K562 (cell line): Measurements from ENCODE around the gene ZGLP1. TPM values are rescaled to one million over a fixed set of nuclear protein-coding genes. Genes with fewer than 3 reads are reported as not detected.

Experiments
- ATF1 ChIP-seq, 2 experiments: fragments of 450-650 bp in 1 of 2; IDR thresholded peaks; 2 replicates each; pipeline ENCODE4 v1.6.1; 2016; ENCODE audit warnings: missing compliant biosample characterization in 1 of 2, missing genetic modification characterization in 1 of 2
- DLX4 ChIP-seq: fragments of 250-450 bp; sonication (Bioruptor Pico); IDR thresholded peaks from 2 replicates; pipeline ENCODE4 v1.6.1; 2021; ENCODE audit warnings: mild to moderate bottlenecking
- ELF1 ChIP-seq: fragments of 200-800 bp; sonication (Bioruptor generic); IDR thresholded peaks from 2 replicates; pipeline ENCODE4 v1.6.1; 2016; ENCODE audit warnings: missing genetic modification characterization, missing compliant biosample characterization
- ERF ChIP-seq: fragments of 450-650 bp; formaldehyde crosslinking; IDR thresholded peaks from 2 replicates; pipeline ENCODE4 v1.4.0; 2020; ENCODE audit warnings: mild to moderate bottlenecking, mixed read lengths
- ETS2 ChIP-seq: IDR thresholded peaks from 2 replicates; pipeline ENCODE4 v1.6.1; 2016; ENCODE audit warnings: borderline replicate concordance, missing genetic modification characterization, mild to moderate bottlenecking, moderate library complexity, missing compliant biosample characterization; ENCODE audit not compliant: poor library complexity, severe bottlenecking
- FOS ChIP-seq: IDR thresholded peaks from 3 replicates; pipeline ENCODE4 v1.6.1; 2011; ENCODE audit not compliant: insufficient read length; ENCODE audit errors: extremely low read depth
- GABPB2 ChIP-seq: fragments of 250-450 bp; sonication (Bioruptor Pico); conservative IDR thresholded peaks from 2 replicates; pipeline ENCODE4 v1.5.1; 2021; ENCODE audit warnings: mild to moderate bottlenecking
- KDM5B ChIP-seq: fragments of 200-600 bp; sonication (generic); IDR thresholded peaks from 2 replicates; pipeline ENCODE4 v1.6.1; 2012; ENCODE audit warnings: low read depth, mild to moderate bottlenecking, moderate library complexity, low read length, control low read depth, inconsistent platforms; ENCODE audit not compliant: insufficient replicate concordance
- LARP7 ChIP-seq: fragments of 450-650 bp; IDR thresholded peaks from 2 replicates; pipeline ENCODE4 v1.6.1; 2016
- MIER1 ChIP-seq: fragments of 450-650 bp; IDR thresholded peaks from 2 replicates; pipeline ENCODE4 v1.6.1; 2016; ENCODE audit warnings: antibody characterized with exemption, mild to moderate bottlenecking, low read depth
- POLR2AphosphoS5 ChIP-seq: IDR thresholded peaks from 2 replicates; pipeline ENCODE4 v1.6.1; 2011; ENCODE audit warnings: mild to moderate bottlenecking, low read depth, low read length, moderate library complexity; ENCODE audit not compliant: control insufficient read depth, insufficient read depth
- PRPF4 ChIP-seq: fragments of 200-400 bp; formaldehyde crosslinking; IDR thresholded peaks from one replicate; pipeline ENCODE4 v1.6.1; 2017; ENCODE audit warnings: low read length, low read depth, mild to moderate bottlenecking; ENCODE audit not compliant: insufficient read depth, poor library complexity, severe bottlenecking
- RBFOX2 ChIP-seq: fragments of 200-400 bp; formaldehyde crosslinking; IDR thresholded peaks from 2 replicates; pipeline ENCODE4 v1.6.1; 2017; ENCODE audit warnings: low read depth, mild to moderate bottlenecking, low read length, moderate library complexity
- SPI1 ChIP-seq: IDR thresholded peaks from 2 replicates; pipeline ENCODE4 v1.6.1; 2011; ENCODE audit warnings: low read depth, low read length, control low read depth, borderline replicate concordance
- TEAD1 ChIP-seq, 2 experiments: fragments of 450-650 bp in 1 of 2; sonication (generic) in 1 of 2; formaldehyde crosslinking; IDR thresholded peaks; 2 replicates each; pipeline versions ENCODE4 v1.4.0 to v1.8.0; 2020 to 2022; ENCODE audit warnings: mild to moderate bottlenecking in 2 of 2, missing genetic modification reagents in 1 of 2
- ZBED1 ChIP-seq: IDR thresholded peaks from 2 replicates; pipeline ENCODE4 v1.6.1; 2014
- ZBTB12 ChIP-seq: fragments of 250-450 bp; sonication (Bioruptor Pico); IDR thresholded peaks from 2 replicates; pipeline ENCODE4 v1.4.0; 2020
- ZBTB8A ChIP-seq: fragments of 450-650 bp; IDR thresholded peaks from 2 replicates; pipeline ENCODE4 v1.6.1; 2018; ENCODE audit warnings: mild to moderate bottlenecking, moderate library complexity; ENCODE audit not compliant: partially characterized antibody
- ZNF121 ChIP-seq: sonication (generic); formaldehyde crosslinking; conservative IDR thresholded peaks from 2 replicates; pipeline ENCODE4 v1.8.0; 2022; ENCODE audit warnings: missing genetic modification reagents
- ZNF347 ChIP-seq: fragments of 450-650 bp; formaldehyde crosslinking; IDR thresholded peaks from 2 replicates; pipeline ENCODE4 v1.4.0; 2020; ENCODE audit warnings: low read depth, mild to moderate bottlenecking, moderate library complexity
- ZNF583 ChIP-seq: fragments of 250-450 bp; sonication (Bioruptor Pico); IDR thresholded peaks from 2 replicates; pipeline ENCODE4 v1.4.0; 2020
- ZNF696 ChIP-seq: fragments of 250-450 bp; sonication (Bioruptor Pico); conservative IDR thresholded peaks from 2 replicates; pipeline ENCODE4 v1.4.0; 2020; ENCODE audit warnings: mild to moderate bottlenecking, moderate library complexity
- polyA plus RNA-seq, 8 experiments: library from polyadenylated mRNA; depleted of rRNA in 4 of 8; stranded (reverse) in 5 of 8; unstranded in 3 of 8; fragments of >200 nt; fragmentation: Nextera tagmentation in 2 of 8; fragmentation: Illumina TruSeq in 1 of 8; extraction: Ambion mirVana in 2 of 8; extraction: Trizol in 1 of 8; gene quantifications; 2 replicates each; pipeline versions ENCODE4 v1.2.1 to v1.2.3, GENCODE V29; 2011 to 2014; ENCODE audit warnings: inconsistent platforms in 1 of 8, missing spikeins in 1 of 8
- total RNA-seq, 7 experiments: library from RNA; depleted of rRNA in 6 of 7; stranded (reverse); fragments of >200 nt in 6 of 7; fragmentation: Illumina TruSeq in 2 of 7; extraction: Trizol in 2 of 7; gene quantifications; 2 replicates each; pipeline versions ENCODE4 v1.2.1 to v1.2.3, GENCODE V29; 2011 to 2021; ENCODE audit warnings: low replicate concordance in 1 of 7
- TF ChIP-seq, protein P1 (sequence below): sonication (generic); formaldehyde crosslinking; IDR thresholded peaks from 2 replicates; pipeline ENCODE4 v1.8.1; 2023; ENCODE audit warnings: missing genetic modification reagents, mild to moderate bottlenecking, borderline replicate concordance

Gene ZGLP1
- total and polyA plus RNA-seq, 9 of the 15 experiments (the other 6 are each of a cell fraction or from before 2014, with no cell fraction given) = 0.24 to 4.5 (median 2.2) TPM

DNA sequence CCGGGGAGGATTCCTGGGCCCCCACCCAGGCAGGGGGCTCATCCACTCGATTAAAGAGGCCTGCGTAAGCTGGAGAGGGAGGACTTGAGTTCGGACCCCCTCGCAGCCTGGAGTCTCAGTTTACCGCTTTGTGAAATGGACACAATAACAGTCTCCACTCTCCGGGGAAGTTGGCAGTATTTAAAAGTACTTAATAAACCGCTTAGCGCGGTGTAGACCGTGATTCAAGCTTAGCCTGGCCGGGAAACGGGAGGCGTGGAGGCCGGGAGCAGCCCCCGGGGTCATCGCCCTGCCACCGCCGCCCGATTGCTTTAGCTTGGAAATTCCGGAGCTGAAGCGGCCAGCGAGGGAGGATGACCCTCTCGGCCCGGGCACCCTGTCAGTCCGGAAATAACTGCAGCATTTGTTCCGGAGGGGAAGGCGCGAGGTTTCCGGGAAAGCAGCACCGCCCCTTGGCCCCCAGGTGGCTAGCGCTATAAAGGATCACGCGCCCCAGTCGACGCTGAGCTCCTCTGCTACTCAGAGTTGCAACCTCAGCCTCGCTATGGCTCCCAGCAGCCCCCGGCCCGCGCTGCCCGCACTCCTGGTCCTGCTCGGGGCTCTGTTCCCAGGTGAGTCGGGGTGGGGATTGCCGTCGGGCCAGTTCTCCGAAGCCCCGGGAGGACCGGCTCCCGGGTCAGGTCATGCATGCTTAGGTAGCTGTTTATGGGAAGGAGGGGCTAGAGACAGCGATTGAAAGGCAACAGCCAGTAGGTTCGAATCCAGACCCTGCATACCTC lies 38.8 kb downstream of the ZGLP1 start, which contains the start of gene ICAM1 (continued):
- no peak for TF ChIP-seq MIER1
- TF ChIP-seq ZNF347 (CRISPR knock-in tag) = no peak
- TF ChIP-seq DLX4 (CRISPR knock-in tag) = no peak
- no peak for TF ChIP-seq GABPB2 (CRISPR knock-in tag)
- peak in 1 of 2 experiments; percentile 40; a peak in 1 of 4 replicates for TF ChIP-seq TEAD1 (CRISPR knock-in tag; IDR thresholded peaks at IDR 0.05)
- TF ChIP-seq ZBED1 = no peak
- TF ChIP-seq ZNF696 (CRISPR knock-in tag) = no peak
- no peak for TF ChIP-seq FOS
- TF ChIP-seq KDM5B = peak; percentile 88
- TF ChIP-seq ETS2 = no peak
- TF ChIP-seq, protein P1, sequence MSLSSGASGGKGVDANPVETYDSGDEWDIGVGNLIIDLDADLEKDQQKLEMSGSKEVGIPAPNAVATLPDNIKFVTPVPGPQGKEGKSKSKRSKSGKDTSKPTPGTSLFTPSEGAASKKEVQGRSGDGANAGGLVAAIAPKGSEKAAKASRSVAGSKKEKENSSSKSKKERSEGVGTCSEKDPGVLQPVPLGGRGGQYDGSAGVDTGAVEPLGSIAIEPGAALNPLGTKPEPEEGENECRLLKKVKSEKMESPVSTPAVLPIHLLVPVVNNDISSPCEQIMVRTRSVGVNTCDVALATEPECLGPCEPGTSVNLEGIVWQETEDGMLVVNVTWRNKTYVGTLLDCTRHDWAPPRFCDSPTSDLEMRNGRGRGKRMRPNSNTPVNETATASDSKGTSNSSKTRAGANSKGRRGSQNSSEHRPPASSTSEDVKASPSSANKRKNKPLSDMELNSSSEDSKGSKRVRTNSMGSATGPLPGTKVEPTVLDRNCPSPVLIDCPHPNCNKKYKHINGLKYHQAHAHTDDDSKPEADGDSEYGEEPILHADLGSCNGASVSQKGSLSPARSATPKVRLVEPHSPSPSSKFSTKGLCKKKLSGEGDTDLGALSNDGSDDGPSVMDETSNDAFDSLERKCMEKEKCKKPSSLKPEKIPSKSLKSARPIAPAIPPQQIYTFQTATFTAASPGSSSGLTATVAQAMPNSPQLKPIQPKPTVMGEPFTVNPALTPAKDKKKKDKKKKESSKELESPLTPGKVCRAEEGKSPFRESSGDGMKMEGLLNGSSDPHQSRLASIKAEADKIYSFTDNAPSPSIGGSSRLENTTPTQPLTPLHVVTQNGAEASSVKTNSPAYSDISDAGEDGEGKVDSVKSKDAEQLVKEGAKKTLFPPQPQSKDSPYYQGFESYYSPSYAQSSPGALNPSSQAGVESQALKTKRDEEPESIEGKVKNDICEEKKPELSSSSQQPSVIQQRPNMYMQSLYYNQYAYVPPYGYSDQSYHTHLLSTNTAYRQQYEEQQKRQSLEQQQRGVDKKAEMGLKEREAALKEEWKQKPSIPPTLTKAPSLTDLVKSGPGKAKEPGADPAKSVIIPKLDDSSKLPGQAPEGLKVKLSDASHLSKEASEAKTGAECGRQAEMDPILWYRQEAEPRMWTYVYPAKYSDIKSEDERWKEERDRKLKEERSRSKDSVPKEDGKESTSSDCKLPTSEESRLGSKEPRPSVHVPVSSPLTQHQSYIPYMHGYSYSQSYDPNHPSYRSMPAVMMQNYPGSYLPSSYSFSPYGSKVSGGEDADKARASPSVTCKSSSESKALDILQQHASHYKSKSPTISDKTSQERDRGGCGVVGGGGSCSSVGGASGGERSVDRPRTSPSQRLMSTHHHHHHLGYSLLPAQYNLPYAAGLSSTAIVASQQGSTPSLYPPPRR (CRISPR knock-in tag) = no peak
- TF ChIP-seq ZBTB12 (CRISPR knock-in tag) = no peak
- no peak for TF ChIP-seq ZBTB8A
- no peak for TF ChIP-seq ZNF583 (CRISPR knock-in tag)
- TF ChIP-seq LARP7 = no peak
- TF ChIP-seq SPI1 = no peak
- TF ChIP-seq POLR2AphosphoS5 = peak; percentile 51; the same call in 1 of the 2 replicates
- TF ChIP-seq ATF1 (CRISPR knock-in tag; IDR thresholded peaks at IDR 0.05) = no peak
- TF ChIP-seq ATF1 (tag; IDR thresholded peaks at IDR 0.05) = peak; percentile 70
- TF ChIP-seq PRPF4 = no peak
- peak; percentile 43; the same call in 1 of the 2 replicates for TF ChIP-seq ZNF121 (CRISPR knock-in tag)
- peak; percentile 90 for TF ChIP-seq RBFOX2
- peak; percentile 92 for TF ChIP-seq ELF1 (tag)
- no peak for TF ChIP-seq ERF (CRISPR knock-in tag)
